Endothelial cell of umbilical vein (primary cell): Measurements from ENCODE around the gene RBM17.
"Not testable (repeated sequence)": the region's sequence is repeated elsewhere in the genome, so short reads cannot be mapped to it uniquely, and the experiment has no call there.

Source experiments
- EZH2 ChIP-seq: IDR thresholded peaks from 2 replicates; pipeline ENCODE4 v1.6.1; 2012; ENCODE audit warnings: borderline replicate concordance, low read depth, mild to moderate bottlenecking, moderate library complexity, low read length, inconsistent platforms; ENCODE audit not compliant: severe bottlenecking
- POLR2AphosphoS5 ChIP-seq: IDR thresholded peaks from 2 replicates; pipeline ENCODE4 v1.6.1; 2012; ENCODE audit warnings: low read depth, mild to moderate bottlenecking, control low read depth, low read length, moderate library complexity; ENCODE audit not compliant: insufficient read depth
- TF ChIP-seq, protein P1 (sequence below), 2 donors: IDR thresholded peaks; 1 replicate in 1 of 2; 2 replicates in 1 of 2; pipeline ENCODE4 v1.5.1; 2011; ENCODE audit warnings: low read length in 2 of 2, mild to moderate bottlenecking in 2 of 2, moderate library complexity in 2 of 2, control low read depth in 1 of 2, inconsistent platforms in 1 of 2, low read depth in 1 of 2; ENCODE audit not compliant: insufficient read depth in 1 of 2; ENCODE audit errors: extremely low read depth in 1 of 2

- TF ChIP-seq, protein P1, sequence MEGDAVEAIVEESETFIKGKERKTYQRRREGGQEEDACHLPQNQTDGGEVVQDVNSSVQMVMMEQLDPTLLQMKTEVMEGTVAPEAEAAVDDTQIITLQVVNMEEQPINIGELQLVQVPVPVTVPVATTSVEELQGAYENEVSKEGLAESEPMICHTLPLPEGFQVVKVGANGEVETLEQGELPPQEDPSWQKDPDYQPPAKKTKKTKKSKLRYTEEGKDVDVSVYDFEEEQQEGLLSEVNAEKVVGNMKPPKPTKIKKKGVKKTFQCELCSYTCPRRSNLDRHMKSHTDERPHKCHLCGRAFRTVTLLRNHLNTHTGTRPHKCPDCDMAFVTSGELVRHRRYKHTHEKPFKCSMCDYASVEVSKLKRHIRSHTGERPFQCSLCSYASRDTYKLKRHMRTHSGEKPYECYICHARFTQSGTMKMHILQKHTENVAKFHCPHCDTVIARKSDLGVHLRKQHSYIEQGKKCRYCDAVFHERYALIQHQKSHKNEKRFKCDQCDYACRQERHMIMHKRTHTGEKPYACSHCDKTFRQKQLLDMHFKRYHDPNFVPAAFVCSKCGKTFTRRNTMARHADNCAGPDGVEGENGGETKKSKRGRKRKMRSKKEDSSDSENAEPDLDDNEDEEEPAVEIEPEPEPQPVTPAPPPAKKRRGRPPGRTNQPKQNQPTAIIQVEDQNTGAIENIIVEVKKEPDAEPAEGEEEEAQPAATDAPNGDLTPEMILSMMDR (IDR thresholded peaks at IDR 0.05; ENCODE audit: extremely low read depth in 1 of 2, insufficient read depth in 1 of 2, low read depth in 1 of 2, low read length in 2 of 2), result not testable (repeated sequence)
- TF ChIP-seq POLR2AphosphoS5, EZH2: not testable (repeated sequence)
Observed at GRCh38 chr10:6165933-6166332, 77.1 kb downstream of the RBM17 start.
